GM12878 (cell line): Measurements from ENCODE around the gene ARHGAP27. TPM values are rescaled to one million over a fixed set of nuclear protein-coding genes. Genes with fewer than 3 reads are reported as not detected.
A peak's percentile ranks its signal among the peaks of the same experiment; 100 is the strongest.

Experiments used
- ATAC-seq: fragments of 200-7000 bp; cut with Tn5 transposase; 3 replicates; pipeline ENCODE4 v1.9.1; 2020; ENCODE audit warnings: mild to moderate bottlenecking, moderate library complexity
- BruUV-seq: library from RNA; stranded (reverse); fragments of 400-500 nt; replicated peaks from 2 replicates; lab custom pipeline; 2021; lab: Mats Ljungman, UMichigan
- CTCF ChIA-PET: fragments of 300-600 bp; sonication (Branson Sonifier 250); formaldehyde crosslinking; extraction: SDS; loops from one replicate; lab custom pipeline; 2021; ENCODE audit warnings: inconsistent platforms; lab: Yijun Ruan, JAX
- POLR2A ChIA-PET: fragments of 350-600 bp; formaldehyde crosslinking; extraction: SDS; loops from one replicate; lab custom pipeline; 2021; ENCODE audit warnings: inconsistent platforms; lab: Charles Lee
- RAD21 ChIA-PET: fragments of 300-600 bp; sonication (Branson Sonifier 250); formaldehyde crosslinking; loops from one replicate; lab custom pipeline; 2023; ENCODE audit warnings: antibody characterized with exemption; ENCODE audit not compliant: unreplicated experiment; lab: Charles Lee
- SMC1A ChIA-PET: fragments of 300-600 bp; sonication (Branson Sonifier 250); formaldehyde crosslinking; loops from one replicate; lab custom pipeline; 2023; ENCODE audit not compliant: unreplicated experiment, uncharacterized antibody; lab: Charles Lee
- DNase-seq: peaks from one replicate; pipeline ENCODE4 v3.0.0-alpha.2; 2011; ENCODE audit warnings: low read depth, low spot score
- FAIRE-seq: peaks from 3 replicates; lab custom pipeline; 2011; peaks lifted over from hg19 to GRCh38; lab: Jason Lieb, UNC
- H2AFZ ChIP-seq: 2 replicates; pipeline ENCODE4 v1.6.0; 2011; ENCODE audit warnings: low read depth, low read length, control low read depth; ENCODE audit not compliant: control insufficient read depth
- H3K27ac ChIP-seq: 2 replicates; pipeline ENCODE4 v1.5.1; 2011; ENCODE audit warnings: control low read depth; ENCODE audit not compliant: control insufficient read depth, insufficient read depth
- H3K27me3 ChIP-seq, 2 experiments: replicated peaks in 1 of 2; 2 replicates each; pipeline versions ENCODE4 v1.6.0 to v1.6.1; 2011; ENCODE audit warnings: low read length in 1 of 2; ENCODE audit not compliant: control insufficient read depth in 2 of 2, insufficient read depth in 2 of 2
- H3K36me3 ChIP-seq, 2 experiments: 2 replicates each; pipeline ENCODE4 v1.5.1; 2011; ENCODE audit warnings: low read length in 1 of 2; ENCODE audit not compliant: control insufficient read depth in 2 of 2, insufficient read depth in 2 of 2
- H3K4me1 ChIP-seq: 2 replicates; pipeline ENCODE4 v1.6.1; 2011; ENCODE audit warnings: mild to moderate bottlenecking, low read length, moderate library complexity, mixed read lengths; ENCODE audit not compliant: control insufficient read depth, insufficient read depth
- H3K4me2 ChIP-seq: 2 replicates; pipeline ENCODE4 v1.6.0; 2011; ENCODE audit warnings: control low read depth; ENCODE audit not compliant: control insufficient read depth, insufficient read depth
- H3K4me3 ChIP-seq: fragments of 200-600 bp; sonication (generic); 2 replicates; pipeline ENCODE4 v1.5.1; 2016
- H3K79me2 ChIP-seq: 2 replicates; pipeline ENCODE4 v1.6.0; 2011; ENCODE audit warnings: low read length; ENCODE audit not compliant: control insufficient read depth, insufficient read depth
- H3K9ac ChIP-seq: 2 replicates; pipeline ENCODE4 v1.8.0; 2011; ENCODE audit warnings: low read length, control low read depth, mixed read lengths; ENCODE audit not compliant: control insufficient read depth, insufficient read depth
- H3K9me3 ChIP-seq: replicated peaks from 3 replicates; pipeline ENCODE4 v1.5.1; 2011; ENCODE audit warnings: mild to moderate bottlenecking, low read length; ENCODE audit not compliant: control insufficient read depth, insufficient read depth
- H4K20me1 ChIP-seq: 2 replicates; pipeline ENCODE4 v1.6.0; 2011; ENCODE audit not compliant: control insufficient read depth, insufficient read depth
- CEBPB ChIP-seq, 2 experiments: fragments of 150-350 bp in 1 of 2; IDR thresholded peaks; 2 replicates each; pipeline ENCODE4 v1.6.1; 2012 to 2014; ENCODE audit warnings: low read depth in 2 of 2, low read length in 2 of 2, borderline replicate concordance in 1 of 2, inconsistent platforms in 1 of 2
- E2F4 ChIP-seq: IDR thresholded peaks from 2 replicates; pipeline ENCODE4 v1.6.1; 2012; ENCODE audit warnings: low read depth, low read length, improper control_type of control experiment
- GATAD2B ChIP-seq: fragments of 450-650 bp; conservative IDR thresholded peaks from 2 replicates; pipeline ENCODE4 v1.6.1; 2017; ENCODE audit warnings: low read depth, mild to moderate bottlenecking, moderate library complexity
- IKZF2 ChIP-seq, 2 experiments: fragments of 450-650 bp; IDR thresholded peaks; 2 replicates each; pipeline ENCODE4 v1.6.1; 2017; ENCODE audit warnings: mild to moderate bottlenecking in 2 of 2, moderate library complexity in 2 of 2
- MAX ChIP-seq: IDR thresholded peaks from 2 replicates; pipeline ENCODE4 v1.6.1; 2012; ENCODE audit warnings: low read depth, low read length, improper control_type of control experiment
- MEF2B ChIP-seq: fragments of 450-650 bp; IDR thresholded peaks from 2 replicates; pipeline ENCODE4 v1.6.1; 2018; ENCODE audit warnings: mild to moderate bottlenecking, moderate library complexity; ENCODE audit not compliant: partially characterized antibody, poor library complexity, severe bottlenecking
- RBBP5 ChIP-seq: fragments of 200-600 bp; sonication (generic); conservative IDR thresholded peaks from 2 replicates; pipeline ENCODE4 v1.6.1; 2016
- SIX5 ChIP-seq: IDR thresholded peaks from 2 replicates; pipeline ENCODE4 v1.6.1; 2011; ENCODE audit warnings: mild to moderate bottlenecking, low read depth, low read length, moderate library complexity; ENCODE audit not compliant: severe bottlenecking
- TCF3 ChIP-seq: IDR thresholded peaks from 2 replicates; pipeline ENCODE4 v1.6.1; 2012; ENCODE audit warnings: low read depth, mild to moderate bottlenecking, low read length, borderline replicate concordance; ENCODE audit not compliant: insufficient read depth
- WGBS: methylation state at CpG from one replicate; pipeline ENCODE4 v1.1.6; 2016; ENCODE audit warnings: low lambda C conversion rate; ENCODE audit not compliant: insufficient replicate concordance, insufficient coverage; ENCODE audit errors: missing lambda C conversion rate; 5-methylcytosine and 5-hydroxymethylcytosine counted together
- in situ Hi-C: fragments of 300-500 bp; cut with MboI; formaldehyde crosslinking; loops from 9 replicates; pipeline ENCODE4 v1.14.3; 2018; ENCODE audit warnings: mixed read lengths
- intact Hi-C: fragments of 100-400 bp; cut with micrococcal nuclease; formaldehyde crosslinking; loops from one replicate; pipeline ENCODE4 v1.14.2; 2022; ENCODE audit not compliant: unreplicated experiment
- polyA plus RNA-seq, 11 experiments: library from polyadenylated mRNA; depleted of rRNA in 4 of 11; unstranded in 6 of 11; stranded (reverse) in 5 of 11; fragments of >200 nt; fragmentation: Nextera tagmentation in 4 of 11; fragmentation: Illumina TruSeq in 1 of 11; extraction: Ambion mirVana in 4 of 11; extraction: Trizol in 1 of 11; gene quantifications; 1 replicate in 1 of 11; 2 replicates in 10 of 11; pipeline versions ENCODE4 v1.2.1 to v1.2.3, GENCODE V29; 2011 to 2016; ENCODE audit warnings: inconsistent platforms in 2 of 11, missing spikeins in 2 of 11, low read depth in 1 of 11
- total RNA-seq, 4 experiments: library from RNA; depleted of rRNA in 3 of 4; stranded (reverse); fragments of >200 nt in 3 of 4; fragmentation: Illumina TruSeq in 1 of 4; extraction: Trizol in 1 of 4; gene quantifications; 2 replicates each; pipeline versions ENCODE4 v1.2.1 to v1.2.3, GENCODE V29; 2013 to 2021

The ARHGAP27 gene
- total and polyA plus RNA-seq, 10 of the 15 experiments (the other 5 are each of a cell fraction or from before 2014, with no cell fraction given), result 0.64 to 45.7 (median 17.7) TPM

- no peaks in the 10 kb centered on the region for H3K79me2 ChIP-seq
- ATAC-seq, result peak; percentile 28; the same call in 2 of the 3 replicates
- no peak overlapping the region for H3K9ac ChIP-seq
- POLR2A ChIA-PET, result interaction anchor here (1.0 kb wide), 1 partner anchor 38 kb away, joined by 3 read pairs; no protein-coding TSS in a partner anchor
- no peak overlapping the region for H3K4me2 ChIP-seq
- H3K27ac ChIP-seq, result no peak overlapping the region
- intact Hi-C loops, result no loop called here
- BruUV-seq, result no TSS peak
- H3K4me1 ChIP-seq, result 0 out of 2 replicates have a peak, but pooled peaks cover 4% of the 10 kb centered on the region
- SMC1A ChIA-PET, result interaction anchor here (0.9 kb wide), 1 partner anchor 54 kb away, joined by 3 read pairs; no protein-coding TSS in a partner anchor
- DNase-seq, result no peak
- RAD21 ChIA-PET, result interaction anchor here (0.8 kb wide), 1 partner anchor 48 kb away, joined by 3 read pairs; the partner anchor contains the start of gene MAP3K14
- no peaks in the 10 kb centered on the region for H3K36me3 ChIP-seq
- H4K20me1 ChIP-seq, result no peaks in the 10 kb centered on the region
- no peak overlapping the region for H3K4me3 ChIP-seq
- no peak for FAIRE-seq
- TF ChIP-seq SIX5 (no peak), CEBPB (IDR thresholded peaks at IDR 0.05; ENCODE audit: borderline replicate concordance in 1 of 2, low read depth in 2 of 2, low read length in 2 of 2) (no peak)
- no peak overlapping the region for H2AFZ ChIP-seq
- no peaks in the 10 kb centered on the region for H3K27me3 ChIP-seq
- 69% methylated on average over 17 of the region's 17 CpGs for WGBS
- in situ Hi-C loops, result no loop called here
- H3K9me3 ChIP-seq, result peaks cover 7% of the 10 kb centered on the region; the same call in 2 of the 3 replicates
- CTCF ChIA-PET, result interaction anchor here (2.3 kb wide), 1 partner anchor 34 kb away, joined by 7 read pairs; no protein-coding TSS in a partner anchor
These were observed 67.9 kb downstream of the ARHGAP27 start for GRCh38 chr17:45364531-45365390.

GRCh38 chr17:45363498-45363897 is 69.2 kb downstream of the ARHGAP27 start:
- H3K4me1 ChIP-seq, result 0 out of 2 replicates have a peak, but pooled peaks cover 4% of the 10 kb centered on the region
- CTCF ChIA-PET, result interaction anchor here (0.8 to 2.3 kb wide), 4 partner anchors 33 to 57 kb away, joined by 3 to 7 read pairs (median 4); no protein-coding TSS in a partner anchor
- H3K9me3 ChIP-seq, result peaks cover 7% of the 10 kb centered on the region; the same call in 2 of the 3 replicates
- ATAC-seq (no peak), DNase-seq (no peak), FAIRE-seq (no peak)
- no peak overlapping the region for H3K4me2 ChIP-seq
- no peaks in the 10 kb centered on the region for H4K20me1 ChIP-seq
- no TSS peak for BruUV-seq
- no peaks in the 10 kb centered on the region for H3K27me3 ChIP-seq
- SMC1A ChIA-PET, result interaction anchor here (0.7 to 1.5 kb wide), 3 partner anchors 13 to 145 kb away, joined by 3 to 4 read pairs (median 4); no protein-coding TSS in a partner anchor
- in situ Hi-C loops (no loop called here), intact Hi-C loops (no loop called here)
- no peak overlapping the region for H3K9ac ChIP-seq
- 93% methylated on average over 3 of the region's 3 CpGs for WGBS
- TF ChIP-seq E2F4 (no peak), TCF3 (no peak), RBBP5 (no peak), GATAD2B (no peak), MEF2B (no peak), IKZF2 (IDR thresholded peaks at IDR 0.05) (no peak), MAX (no peak)
- no peak overlapping the region for H3K4me3 ChIP-seq
- H3K27ac ChIP-seq, result no peak overlapping the region
- H3K36me3 ChIP-seq, result no peaks in the 10 kb centered on the region
- POLR2A ChIA-PET, result no interaction called here
- RAD21 ChIA-PET, result interaction anchor here (0.8 kb wide), 1 partner anchor 47 kb away, joined by 3 read pairs; the partner anchor contains the start of gene MAP3K14
- H2AFZ ChIP-seq, result no peak overlapping the region
- no peaks in the 10 kb centered on the region for H3K79me2 ChIP-seq
